Neural progenitor cell (in vitro differentiated cells): ENCODE measurements around the gene PAK1.

Source experiments
- CTCF ChIP-seq: fragments of 200-600 bp; sonication (generic); IDR thresholded peaks from 2 replicates; pipeline ENCODE4 v1.5.1; 2017; ENCODE audit warnings: antibody characterized with exemption, mild to moderate bottlenecking
- EZH2phosphoT487 ChIP-seq: fragments of 200-600 bp; sonication (generic); IDR thresholded peaks from 2 replicates; pipeline ENCODE4 v1.6.1; 2017; ENCODE audit warnings: antibody characterized with exemption

DNA sequence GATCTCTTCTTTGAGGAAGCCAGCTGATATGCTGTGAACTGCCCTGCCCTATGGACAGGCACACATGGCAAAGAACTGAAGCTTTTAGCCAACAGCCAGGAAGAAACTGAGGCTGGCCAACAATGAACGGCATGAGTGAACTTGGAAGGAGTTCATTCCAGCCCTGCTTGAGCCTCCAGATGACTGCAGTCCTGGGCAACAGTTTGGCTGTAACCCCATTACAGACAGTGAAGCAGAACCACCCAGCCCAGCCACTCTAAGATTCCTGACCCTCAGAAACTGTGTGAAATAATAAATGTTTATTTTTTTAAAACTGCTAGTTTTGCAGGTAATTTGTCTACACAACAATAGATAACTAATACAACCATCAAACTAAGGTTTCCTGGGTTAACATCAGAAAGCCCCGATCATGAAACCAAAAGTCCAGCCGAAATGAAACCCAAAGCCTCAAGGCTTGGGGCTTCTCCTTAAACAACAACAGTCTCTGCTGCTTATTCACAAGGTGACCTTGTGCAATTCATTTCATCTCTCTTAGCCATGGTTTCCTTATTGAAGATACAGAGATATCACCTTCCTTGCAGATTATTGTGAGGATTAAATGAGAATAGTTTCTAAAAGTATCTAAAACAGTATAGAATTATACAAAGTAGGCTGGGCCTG, 31.4 kb downstream of the PAK1 start:
- no peak for TF ChIP-seq CTCF
- TF ChIP-seq EZH2phosphoT487, result no peak
